H1 (cell line): Measurements from ENCODE around the gene ZNF709. TPM values are rescaled to one million over a fixed set of nuclear protein-coding genes. Genes with fewer than 3 reads are reported as not detected.

Experiments
- CTCF ChIA-PET: fragments of 300-600 bp; sonication (Branson Sonifier 250); formaldehyde crosslinking; loops from one replicate; lab custom pipeline; 2021; ENCODE audit not compliant: partially characterized antibody; lab: Charles Lee
- POLR2A ChIA-PET: fragments of 300-600 bp; sonication (Branson Sonifier 250); formaldehyde crosslinking; loops from one replicate; lab custom pipeline; 2021; ENCODE audit warnings: inconsistent platforms; ENCODE audit not compliant: partially characterized antibody; lab: Charles Lee
- DNase-seq, 2 experiments: peaks; one replicate each; pipeline versions ENCODE4 v3.0.0 to v3.0.0-alpha.2; 2010 to 2022; ENCODE audit warnings: low spot score in 2 of 2, low read depth in 1 of 2, mixed read lengths in 1 of 2
- FAIRE-seq: peaks from 2 replicates; lab custom pipeline; 2011; peaks lifted over from hg19 to GRCh38; lab: Jason Lieb, UNC
- H2AFZ ChIP-seq: 2 replicates; pipeline ENCODE4 v1.8.1; 2012; ENCODE audit warnings: low read length, inconsistent platforms
- H2AK5ac ChIP-seq: 2 replicates; pipeline ENCODE4 v1.6.1; 2013; ENCODE audit warnings: low read depth, low read length
- H2BK120ac ChIP-seq: replicated peaks from 2 replicates; pipeline ENCODE3; 2013; ENCODE audit warnings: low read depth, low read length, inconsistent platforms
- H2BK12ac ChIP-seq: 2 replicates; pipeline ENCODE4 v1.6.1; 2013; ENCODE audit warnings: low read depth, low read length
- H2BK15ac ChIP-seq: 2 replicates; pipeline ENCODE4 v1.6.1; 2013; ENCODE audit warnings: low read length
- H2BK20ac ChIP-seq: 2 replicates; pipeline ENCODE4 v1.6.1; 2013; ENCODE audit warnings: low read length
- H2BK5ac ChIP-seq: 2 replicates; pipeline ENCODE4 v1.6.1; 2013; ENCODE audit warnings: low read depth, low read length
- H3K14ac ChIP-seq: 2 replicates; pipeline ENCODE4 v1.6.1; 2013; ENCODE audit warnings: inconsistent platforms; ENCODE audit not compliant: insufficient read length
- H3K18ac ChIP-seq: 2 replicates; pipeline ENCODE4 v1.6.1; 2013; ENCODE audit warnings: low read length; ENCODE audit errors: extremely low read depth
- H3K23ac ChIP-seq: 2 replicates; pipeline ENCODE4 v1.6.1; 2013; ENCODE audit warnings: inconsistent platforms; ENCODE audit not compliant: insufficient read length
- H3K23me2 ChIP-seq: 2 replicates; pipeline ENCODE4 v1.6.1; 2013; ENCODE audit warnings: low read depth, low read length
- H3K27ac ChIP-seq: 2 replicates; pipeline ENCODE4 v1.6.1; 2011; ENCODE audit warnings: low read depth, low read length, inconsistent platforms
- H3K27me3 ChIP-seq, 4 experiments: replicated peaks in 1 of 4; 1 replicate in 1 of 4; 2 replicates in 3 of 4; pipeline versions ENCODE4 v1.6.1 to v1.8.1; 2011 to 2013; ENCODE audit warnings: low read length in 3 of 4, mild to moderate bottlenecking in 3 of 4, inconsistent platforms in 2 of 4, mixed read lengths in 2 of 4, moderate library complexity in 1 of 4; ENCODE audit not compliant: control insufficient read depth in 3 of 4, insufficient read depth in 3 of 4; ENCODE audit errors: extremely low read depth in 1 of 4
- H3K36me3 ChIP-seq, 4 experiments: 2 replicates each; pipeline versions ENCODE4 v1.6.1 to v1.8.1; 2011 to 2013; ENCODE audit warnings: mild to moderate bottlenecking in 4 of 4, low read length in 3 of 4, moderate library complexity in 2 of 4, control low read depth in 1 of 4, inconsistent platforms in 1 of 4; ENCODE audit not compliant: insufficient read depth in 4 of 4, control insufficient read depth in 2 of 4
- H3K4ac ChIP-seq: replicated peaks from 2 replicates; pipeline ENCODE3; 2013; ENCODE audit warnings: low read length, low read depth, mixed read lengths, inconsistent platforms; ENCODE audit not compliant: insufficient read length
- H3K4me1 ChIP-seq, 4 experiments: replicated peaks in 1 of 4; 1 replicate in 1 of 4; 2 replicates in 3 of 4; pipeline versions ENCODE4 v1.6.1 to v1.8.1; 2011 to 2013; ENCODE audit warnings: low read length in 3 of 4, inconsistent platforms in 2 of 4, mixed read lengths in 1 of 4; ENCODE audit not compliant: insufficient read depth in 4 of 4, control insufficient read depth in 3 of 4
- H3K4me2 ChIP-seq, 2 experiments: 2 replicates each; pipeline versions ENCODE4 v1.6.1 to v1.8.1; 2011 to 2013; ENCODE audit warnings: low read depth in 2 of 2, low read length in 2 of 2, control low read depth in 1 of 2, inconsistent platforms in 1 of 2, mild to moderate bottlenecking in 1 of 2; ENCODE audit not compliant: insufficient read depth in 1 of 2
- H3K4me3 ChIP-seq, 4 experiments: fragments of 200-600, 300-600 bp in 1 of 4; sonication (generic), shearing (Covaris generic), sonication (Bioruptor Twin) in 1 of 4; 2 replicates each; pipeline versions ENCODE4 v1.5.1 to v1.8.1; 2011 to 2016; ENCODE audit warnings: low read length in 4 of 4, low read depth in 3 of 4, control low read depth in 2 of 4, inconsistent platforms in 2 of 4, mild to moderate bottlenecking in 2 of 4, mixed read lengths in 1 of 4, moderate library complexity in 1 of 4; ENCODE audit not compliant: insufficient read depth in 2 of 4; ENCODE audit errors: extremely low read depth in 1 of 4
- H3K56ac ChIP-seq: replicated peaks from 2 replicates; pipeline ENCODE3; 2013; ENCODE audit warnings: low read depth, mild to moderate bottlenecking, mixed read lengths, low read length, inconsistent platforms; ENCODE audit not compliant: insufficient read length
- H3K79me1 ChIP-seq: 2 replicates; pipeline ENCODE4 v1.6.1; 2013; ENCODE audit warnings: low read depth, low read length, control low read depth
- H3K79me2 ChIP-seq, 2 experiments: 2 replicates each; pipeline versions ENCODE4 v1.6.1 to v1.8.1; 2012 to 2013; ENCODE audit warnings: low read length in 2 of 2, mild to moderate bottlenecking in 2 of 2, inconsistent platforms in 1 of 2; ENCODE audit not compliant: insufficient read depth in 2 of 2, control insufficient read depth in 1 of 2
- H3K9ac ChIP-seq, 4 experiments: replicated peaks in 1 of 4; 1 replicate in 1 of 4; 2 replicates in 3 of 4; pipeline versions ENCODE4 v1.6.1 to v1.8.1; 2011 to 2013; ENCODE audit warnings: low read depth in 3 of 4, low read length in 3 of 4, control low read depth in 2 of 4, mild to moderate bottlenecking in 2 of 4, moderate library complexity in 2 of 4, inconsistent platforms in 1 of 4; ENCODE audit errors: extremely low read depth in 1 of 4
- H3K9me3 ChIP-seq, 2 experiments: 2 replicates each; pipeline versions ENCODE4 v1.6.1 to v1.8.1; 2012 to 2013; ENCODE audit warnings: mild to moderate bottlenecking in 2 of 2, moderate library complexity in 2 of 2, control low read depth in 1 of 2, inconsistent platforms in 1 of 2, low read depth in 1 of 2, low read length in 1 of 2, mixed read lengths in 1 of 2; ENCODE audit not compliant: insufficient read depth in 2 of 2
- H4K20me1 ChIP-seq, 2 experiments: replicated peaks in 1 of 2; 2 replicates each; pipeline versions ENCODE3 to v1.8.1; 2011 to 2013; ENCODE audit warnings: inconsistent platforms in 2 of 2, low read length in 2 of 2, mild to moderate bottlenecking in 1 of 2; ENCODE audit not compliant: insufficient read depth in 2 of 2, control insufficient read depth in 1 of 2
- H4K5ac ChIP-seq: 2 replicates; pipeline ENCODE4 v1.6.1; 2013; ENCODE audit warnings: low read length, low read depth, mixed read lengths, inconsistent platforms; ENCODE audit not compliant: insufficient read length
- H4K8ac ChIP-seq: 2 replicates; pipeline ENCODE4 v1.8.0; 2013; ENCODE audit warnings: mild to moderate bottlenecking, moderate library complexity, low read length, inconsistent platforms; ENCODE audit not compliant: insufficient read depth; ENCODE audit errors: extremely low read depth
- H4K91ac ChIP-seq: replicated peaks from 2 replicates; pipeline ENCODE3; 2013; ENCODE audit warnings: low read length, mixed read lengths, inconsistent platforms; ENCODE audit not compliant: insufficient read length
- BRCA1 ChIP-seq: IDR thresholded peaks from 2 replicates; pipeline ENCODE4 v1.6.1; 2012; ENCODE audit warnings: low read depth, low read length, improper control_type of control experiment
- CBX5 ChIP-seq: fragments of 300-800, 300-1000 bp; sonication (generic); IDR thresholded peaks from 2 replicates; pipeline ENCODE4 v1.7.1; 2016; ENCODE audit warnings: antibody characterized with exemption, low read length, low read depth
- CHD1 ChIP-seq: IDR thresholded peaks from 2 replicates; pipeline ENCODE4 v1.6.1; 2012; ENCODE audit warnings: low read depth, low read length, improper control_type of control experiment
- EGR1 ChIP-seq: IDR thresholded peaks from 2 replicates; pipeline ENCODE4 v1.6.1; 2011; ENCODE audit warnings: low read depth, low read length, borderline replicate concordance
- HDAC2 ChIP-seq, 2 experiments: fragments of 300-600 bp in 1 of 2; sonication (generic) in 1 of 2; IDR thresholded peaks; 2 replicates each; pipeline ENCODE4 v1.6.1; 2011 to 2012; ENCODE audit warnings: low read depth in 2 of 2, low read length in 2 of 2, mild to moderate bottlenecking in 2 of 2, moderate library complexity in 2 of 2, borderline replicate concordance in 1 of 2, inconsistent platforms in 1 of 2
- KDM1A ChIP-seq: fragments of 200-600, 300-600 bp; sonication (generic); IDR thresholded peaks from 2 replicates; pipeline ENCODE4 v1.7.1; 2016; ENCODE audit warnings: mild to moderate bottlenecking, low read length, borderline replicate concordance
- NRF1 ChIP-seq: IDR thresholded peaks from 2 replicates; pipeline ENCODE4 v1.6.1; 2011; ENCODE audit warnings: mild to moderate bottlenecking, low read depth, low read length, improper control_type of control experiment
- TAF1 ChIP-seq: IDR thresholded peaks from 2 replicates; pipeline ENCODE4 v1.6.1; 2011; ENCODE audit warnings: mild to moderate bottlenecking, low read depth, low read length
- TBP ChIP-seq: IDR thresholded peaks from 2 replicates; pipeline ENCODE4 v1.6.1; 2011; ENCODE audit warnings: low read depth, low read length, improper control_type of control experiment
- TCF12 ChIP-seq: IDR thresholded peaks from 2 replicates; pipeline ENCODE4 v1.6.1; 2011; ENCODE audit warnings: low read depth, mild to moderate bottlenecking, low read length
- WGBS, 2 experiments: shearing (Covaris generic) in 1 of 2; methylation state at CpG; one replicate each; pipeline versions ENCODE4 v1.1.6 to v1.1.7; 2013 to 2015; ENCODE audit warnings: low lambda C conversion rate in 2 of 2, mixed read lengths in 2 of 2, inconsistent platforms in 1 of 2, low coverage in 1 of 2, missing lambda C conversion rate in 1 of 2; ENCODE audit not compliant: insufficient replicate concordance in 2 of 2, insufficient coverage in 1 of 2, insufficient read length in 1 of 2; ENCODE audit errors: extremely low coverage in 1 of 2, missing lambda C conversion rate in 1 of 2; 5-methylcytosine and 5-hydroxymethylcytosine counted together
- polyA plus RNA-seq, 7 experiments: library from polyadenylated mRNA; depleted of rRNA in 3 of 7; stranded (reverse) in 5 of 7; unstranded in 2 of 7; fragments of >200 nt in 5 of 7; fragments of 200-250 nt in 2 of 7; gene quantifications; 1 replicate in 5 of 7; 2 replicates in 1 of 7; 4 replicates in 1 of 7; pipeline versions ENCODE4 v1.2.1 to v1.2.3, GENCODE V29; 2011 to 2013; ENCODE audit warnings: missing spikeins in 2 of 7, mixed read lengths in 2 of 7
- total RNA-seq: library from RNA; stranded (reverse); fragmentation: NEBNext Ultra II Directional; extraction: Animal tissue kit (Norgen Biotek cat#: 25700); gene quantifications from 2 replicates; pipeline ENCODE4 v1.2.1, GENCODE V29; 2021
- TF ChIP-seq, protein P1 (sequence below): IDR thresholded peaks from 2 replicates; pipeline ENCODE4 v1.6.1; 2011; ENCODE audit warnings: low read length, improper control_type of control experiment

Gene ZNF709
- total and polyA plus RNA-seq, 2 of the 8 experiments (the other 6 are each of a cell fraction or from before 2014, with no cell fraction given), result 1.3 to 2.2 TPM

DNA sequence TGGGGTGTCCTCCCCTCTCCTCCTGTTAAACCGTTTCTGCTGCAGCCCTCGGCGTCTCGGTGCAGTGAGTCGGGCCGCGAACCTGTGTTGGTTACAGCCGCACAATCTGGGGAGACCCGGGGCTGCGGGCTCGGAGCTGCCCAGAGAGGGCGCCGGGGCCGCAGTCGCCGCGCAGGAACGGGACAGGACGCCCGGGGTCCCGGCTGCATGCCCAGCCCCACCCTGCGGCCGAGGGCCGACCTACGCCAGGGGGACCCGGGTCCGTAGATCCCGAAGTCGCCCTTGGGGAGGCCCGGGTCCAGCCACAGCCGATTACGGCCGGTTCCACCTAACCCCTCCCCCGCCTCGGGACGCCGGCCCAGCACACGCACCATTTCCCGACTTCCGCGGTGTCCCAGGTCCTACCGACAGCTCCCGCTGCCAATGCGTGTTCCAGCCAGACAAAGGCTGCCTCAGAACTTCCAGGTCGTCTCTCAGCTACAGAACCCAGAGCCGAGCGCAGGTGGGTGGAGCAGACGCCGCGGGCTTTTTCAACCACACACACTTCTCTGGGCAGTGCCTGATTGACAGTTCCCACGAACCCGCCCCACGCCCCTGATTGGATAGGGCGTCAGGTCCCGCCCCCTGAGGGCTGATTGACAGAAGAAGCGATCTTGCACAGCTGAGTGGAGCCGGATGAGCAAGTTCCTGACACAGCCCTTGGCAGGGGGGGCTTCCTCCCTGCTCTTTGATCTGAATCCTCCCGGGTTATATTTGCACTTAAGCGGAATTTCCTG is 43.9 kb downstream of the ZNF709 start, which contains the start of gene ZNF443:
ZNF443 (minus strand) TSS at position 481 of the 776 bp plus-strand sequence; CDS start at position 374, 107 bp downstream.
- ChIA-PET CTCF (no interaction called here), POLR2A (interaction anchor here (0.7 to 1.5 kb wide), 10 partner anchors 39 to 454 kb away, joined by 3 to 9 read pairs (median 4); partner anchors contain the start of genes ZNF20, ZNF442 and ZNF799)
- Histone ChIP-seq H4K91ac (no peak within 1 kb of the TSS), H2BK120ac (no peak within 1 kb of the TSS), H3K79me2 (peaks cover 0 to 16% of the 10 kb centered on the region in 2 experiments; a peak in 2 of 4 replicates), H2BK15ac (no peak within 1 kb of the TSS), H3K4me1 (no peaks in the 10 kb centered on the region), H3K23me2 (0 out of 2 replicates have a peak, but pooled peaks cover 1% of the 10 kb centered on the region), H4K20me1 (no peaks in the 10 kb centered on the region), H3K27me3 (no peaks in the 10 kb centered on the region), H3K9me3 (no peaks in the 10 kb centered on the region), H2BK20ac (no peak within 1 kb of the TSS), H3K4ac (no peak within 1 kb of the TSS), H3K27ac (peak within 1 kb of the TSS; percentile 76), H2BK5ac (peak within 1 kb of the TSS; percentile 94), H3K9ac (peak within 1 kb of the TSS; percentile 73 to 86 (median 78)), H4K5ac (no peak within 1 kb of the TSS), H3K18ac (peak within 1 kb of the TSS; percentile 71), H2AFZ (peak within 1 kb of the TSS; percentile 98; the same call in 1 of the 2 replicates), H4K8ac (peak within 1 kb of the TSS; percentile 81; the same call in 1 of the 2 replicates), H3K56ac (no peak within 1 kb of the TSS), H3K4me2 (peak within 1 kb of the TSS; percentile 72 to 84), H3K14ac (no peak within 1 kb of the TSS), H3K36me3 (no peaks in the 10 kb centered on the region), H3K79me1 (no peaks in the 10 kb centered on the region), H3K23ac (peak within 1 kb of the TSS; percentile 32), H2AK5ac (no peak within 1 kb of the TSS), H3K4me3 (peak within 1 kb of the TSS; percentile 74 to 91 (median 82)), H2BK12ac (no peak within 1 kb of the TSS)
- WGBS, 2 experiments, result 2% methylated on average over 44 of the region's 59 CpGs; no CpG with 5 or more reads in 1 of the 2 experiments
- peak; percentile 92 to 99 for DNase-seq
- peak; percentile 60 for FAIRE-seq
- TF ChIP-seq KDM1A, result no peak
- TF ChIP-seq, protein P1, sequence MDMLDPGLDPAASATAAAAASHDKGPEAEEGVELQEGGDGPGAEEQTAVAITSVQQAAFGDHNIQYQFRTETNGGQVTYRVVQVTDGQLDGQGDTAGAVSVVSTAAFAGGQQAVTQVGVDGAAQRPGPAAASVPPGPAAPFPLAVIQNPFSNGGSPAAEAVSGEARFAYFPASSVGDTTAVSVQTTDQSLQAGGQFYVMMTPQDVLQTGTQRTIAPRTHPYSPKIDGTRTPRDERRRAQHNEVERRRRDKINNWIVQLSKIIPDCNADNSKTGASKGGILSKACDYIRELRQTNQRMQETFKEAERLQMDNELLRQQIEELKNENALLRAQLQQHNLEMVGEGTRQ, result no peak
- TF ChIP-seq TCF12, result no peak
- TF ChIP-seq TAF1, result peak; percentile 85
- no peak for TF ChIP-seq NRF1
- no peak for TF ChIP-seq EGR1
- TF ChIP-seq CHD1, result no peak
- TF ChIP-seq TBP, result peak; percentile 59; the same call in 1 of the 2 replicates
- no peak for TF ChIP-seq BRCA1
- no peak for TF ChIP-seq HDAC2 (IDR thresholded peaks at IDR 0.05; ENCODE audit: borderline replicate concordance in 1 of 2, low read depth in 2 of 2, low read length in 2 of 2)
- TF ChIP-seq CBX5, result no peak
